ENCODE results near the gene TUBB2B. TPM values are rescaled to one million over a fixed set of nuclear protein-coding genes. Genes with fewer than 3 reads are reported as not detected.
A peak's percentile ranks its signal among the peaks of the same experiment; 100 is the strongest.
"Not testable (repeated sequence)": the region's sequence is repeated elsewhere in the genome, so short reads cannot be mapped to it uniquely, and the experiment has no call there.

The TUBB2B gene
- total RNA-seq, 1 experiment from 2014 or later: 26.7 TPM

DNA sequence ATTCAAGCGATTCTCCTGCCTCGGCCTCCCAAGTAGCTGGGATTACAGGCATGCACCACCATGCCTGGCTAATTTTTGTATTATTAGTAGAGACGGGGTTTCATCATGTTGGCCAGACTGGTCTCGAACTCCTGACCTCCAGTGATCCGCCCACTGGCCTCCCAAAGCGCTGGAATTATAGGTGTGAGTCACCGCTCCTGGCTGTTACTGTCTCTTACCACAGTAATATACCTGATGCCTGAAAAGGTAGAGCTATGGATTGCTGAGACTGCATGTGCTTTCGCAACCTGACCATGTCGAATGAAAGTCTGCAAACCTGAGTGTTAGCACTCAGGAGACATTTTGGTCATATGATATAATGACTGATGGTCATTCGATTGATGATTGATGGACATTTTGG is 38.3 kb downstream of the TUBB2B start:
- DNase-seq (ENCODE audit: low read depth): not testable (repeated sequence)

DNA sequence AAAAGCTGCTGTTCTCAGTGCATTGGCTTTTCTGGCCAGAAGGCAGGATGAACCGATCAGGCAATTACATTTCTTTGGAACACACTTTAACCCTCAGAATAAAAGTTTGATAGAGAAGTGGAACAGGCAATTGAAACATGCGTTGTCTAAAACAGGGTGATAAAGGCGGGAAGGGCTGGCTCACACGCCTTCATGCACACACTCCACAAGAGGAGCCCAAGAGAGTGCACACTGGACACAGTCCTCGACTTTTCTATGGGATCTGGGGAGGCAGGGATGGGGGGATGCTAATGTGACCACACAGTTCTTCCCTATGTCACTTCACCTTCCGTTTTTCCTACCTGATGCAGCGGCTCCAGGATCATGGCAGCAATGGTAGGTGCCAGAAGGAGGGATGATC is 39.2 kb downstream of the TUBB2B start:
- no peak for DNase-seq (ENCODE audit: low read depth)

DNA sequence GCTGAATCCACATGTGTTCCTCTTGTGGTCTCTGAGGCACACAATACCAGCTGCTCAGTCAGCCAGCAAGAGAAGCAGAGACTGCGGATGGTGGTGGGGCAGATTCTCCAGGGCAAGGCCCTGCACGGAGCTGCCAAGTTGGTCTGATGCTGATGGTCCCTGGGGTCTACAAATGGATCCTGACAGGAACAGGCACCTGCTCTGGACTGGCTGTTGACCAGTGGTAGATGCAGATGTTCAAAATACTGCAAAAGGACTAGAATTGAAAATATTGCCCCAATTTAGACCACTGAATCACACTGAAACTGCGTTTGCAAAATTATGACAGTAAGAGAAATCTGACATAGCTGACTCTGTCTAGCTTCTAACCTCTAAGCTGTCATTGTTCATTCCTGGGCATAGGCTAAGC is 40.5 kb downstream of the TUBB2B start:
- no peak for DNase-seq (ENCODE audit: low read depth)

DNA sequence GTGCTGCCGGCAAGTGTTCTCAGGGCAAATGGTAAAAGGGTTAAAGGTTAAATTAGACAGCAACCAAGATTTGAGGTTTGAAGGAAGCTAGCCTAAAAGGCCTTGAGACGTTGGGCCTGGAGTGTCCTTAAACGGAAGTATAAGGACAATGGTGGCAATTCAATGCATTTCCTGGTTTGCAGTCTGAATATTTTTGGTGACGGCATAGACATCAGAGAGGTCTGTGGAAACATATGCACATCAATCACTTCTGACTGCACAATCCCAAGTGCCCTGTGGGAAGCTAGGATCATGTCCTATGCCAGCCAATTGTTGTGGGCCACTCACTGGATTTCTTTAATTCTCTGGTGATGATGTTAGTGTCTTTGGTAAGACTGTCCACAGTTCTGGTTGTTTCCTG is 44.4 kb downstream of the TUBB2B start:
- no peak for DNase-seq (ENCODE audit: low read depth)

DNA sequence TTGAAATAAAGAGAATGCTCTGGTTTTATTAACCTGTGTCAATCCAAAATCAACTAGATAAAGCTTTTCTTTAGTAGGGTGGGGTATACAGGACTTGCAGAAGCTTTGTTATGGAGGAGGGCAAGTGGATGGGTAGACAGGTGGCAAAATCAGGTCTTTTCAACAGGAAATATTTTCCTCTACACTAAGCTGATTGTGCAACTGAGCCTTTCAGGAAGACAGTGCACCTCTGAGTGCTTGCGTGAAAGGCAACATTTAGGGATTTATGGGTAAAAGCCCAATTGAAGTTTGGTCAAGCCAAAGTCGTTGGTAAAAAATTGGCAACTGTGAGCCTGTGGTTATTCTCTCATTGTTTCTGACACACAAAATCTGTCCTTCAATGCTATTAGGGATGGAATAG is 46.3 kb downstream of the TUBB2B start:
- DNase-seq (ENCODE audit: low read depth): no peak

DNA sequence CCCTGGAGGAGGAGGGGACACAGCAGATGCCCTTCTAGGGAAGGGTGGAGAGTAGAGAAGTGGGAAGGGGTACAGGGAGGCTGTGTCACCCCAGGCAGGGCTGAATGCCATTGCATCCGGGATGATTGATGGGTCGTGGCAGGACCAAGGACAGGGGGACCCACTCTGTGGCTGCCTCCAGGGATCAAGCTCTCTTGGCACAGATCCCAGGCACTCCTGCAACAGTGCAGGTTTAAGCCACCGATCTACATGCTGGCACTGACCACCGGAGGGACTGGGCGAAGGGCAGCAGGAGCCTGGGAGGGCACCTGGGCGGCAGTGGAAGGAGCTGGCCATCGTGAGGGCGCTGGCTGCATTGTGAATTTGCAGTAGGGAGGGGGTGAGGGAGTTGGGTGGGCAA is 47.5 kb downstream of the TUBB2B start:
- DNase-seq (ENCODE audit: low read depth): not testable (repeated sequence)

DNA sequence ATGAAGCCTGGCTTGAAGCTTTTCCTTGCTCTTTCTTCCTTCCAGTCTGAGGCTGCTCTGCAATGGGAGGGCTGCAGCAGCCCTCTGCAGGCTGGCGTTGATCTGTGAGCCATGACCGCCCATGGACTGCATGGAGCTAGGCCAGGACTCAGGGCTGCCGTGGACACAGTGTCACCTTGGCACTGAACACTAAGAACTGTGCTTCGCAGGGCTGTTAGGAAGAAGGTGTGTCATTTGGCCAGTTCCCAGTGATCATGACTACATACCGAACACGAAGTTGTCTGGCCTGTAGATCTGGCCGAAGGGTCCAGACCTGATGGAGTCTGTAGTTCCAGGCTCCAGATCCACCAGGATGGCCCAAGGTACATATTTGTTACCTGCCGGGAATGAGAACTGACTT is 48.8 kb downstream of the TUBB2B start:
- not testable (repeated sequence) for DNase-seq (ENCODE audit: low read depth)

DNA sequence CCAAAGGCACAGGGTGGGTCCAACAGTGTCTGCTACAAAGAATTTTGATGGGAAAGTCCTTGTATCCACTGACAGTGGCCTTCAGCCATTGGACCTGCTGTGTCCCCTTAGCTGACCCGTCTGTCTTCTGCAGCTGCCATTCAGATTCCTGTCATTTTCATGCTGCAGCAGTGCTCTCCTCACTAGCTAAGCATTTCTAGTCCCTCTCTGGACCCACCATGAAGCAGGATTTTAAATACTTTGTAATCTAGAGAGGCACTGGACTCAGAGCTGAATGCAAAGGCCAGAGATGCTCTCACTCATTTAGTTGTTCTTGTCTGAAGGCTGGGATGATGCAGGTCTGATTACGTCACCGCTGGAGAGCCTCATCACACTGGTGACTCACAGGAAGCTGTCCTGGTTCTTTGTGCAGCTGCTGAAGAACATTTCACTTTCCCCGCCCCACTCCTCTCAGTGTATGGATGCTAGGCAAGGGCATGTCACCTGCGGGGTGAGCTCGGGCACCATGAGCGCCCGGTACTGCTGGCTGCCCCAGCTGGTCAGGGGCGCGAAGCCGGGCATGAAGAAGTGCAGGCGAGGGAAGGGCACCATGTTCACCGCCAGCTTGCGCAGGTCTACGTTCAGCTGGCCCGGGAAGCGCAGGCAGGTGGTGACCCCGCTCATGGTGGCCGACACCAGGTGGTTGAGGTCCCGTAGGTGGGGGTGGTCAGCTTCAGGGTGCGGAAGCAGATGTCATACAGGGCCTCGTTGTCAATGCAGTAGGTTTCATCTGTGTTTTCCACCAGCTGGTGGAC is 50.7 kb downstream of the TUBB2B start:
- peak; percentile 87 for DNase-seq (ENCODE audit: low read depth)

DNA sequence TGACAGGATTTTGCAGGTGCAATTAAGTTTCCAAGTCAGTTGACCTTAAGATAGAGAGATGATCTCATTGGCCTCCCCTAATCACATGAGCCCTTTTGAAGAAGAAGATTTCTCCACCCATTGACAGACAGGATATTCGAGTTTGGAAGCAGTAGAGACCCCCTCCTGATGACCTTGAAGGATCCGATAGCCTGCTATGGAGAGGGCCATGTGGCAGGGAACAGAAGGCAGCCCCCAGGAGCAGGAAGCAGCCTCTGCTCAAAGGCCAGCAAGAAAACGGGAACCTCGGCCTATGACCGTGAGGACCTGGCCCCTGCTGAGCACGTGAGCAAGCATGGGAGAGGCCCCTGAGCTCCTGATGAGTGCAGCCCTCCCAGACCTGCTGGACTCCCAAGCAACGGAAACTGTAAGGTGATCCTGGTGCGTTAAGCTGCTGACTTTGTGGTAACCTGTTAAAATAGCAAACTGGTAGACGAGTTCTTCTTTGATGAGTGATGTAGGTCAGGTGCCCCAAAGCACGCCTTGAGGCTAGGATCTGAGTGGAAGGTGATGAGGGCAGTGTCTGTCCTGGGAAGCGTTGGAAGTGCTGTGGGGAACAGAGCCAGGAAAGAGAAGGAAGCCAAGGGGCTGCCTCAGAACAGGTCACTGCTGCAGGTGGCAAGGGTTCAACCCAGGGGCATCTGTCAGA is 51.6 kb downstream of the TUBB2B start:
- DNase-seq (ENCODE audit: low read depth): no peak

Other genes with a start within 250 kb of the TUBB2B start
- gene NQO2, start 227.8 kb downstream of the TUBB2B start, total RNA-seq (2014; rRNA removed; shearing (Covaris generic)): 42.3 and 52.9 TPM in 2 replicates
- gene RIPK1, start 159.2 kb downstream of the TUBB2B start, total RNA-seq (2014; rRNA removed; shearing (Covaris generic)): 13.2 and 14.5 TPM in 2 replicates
- 22.9 and 24.8 TPM in 2 replicates for gene BPHL, start 108.9 kb downstream of the TUBB2B start, total RNA-seq (2014; rRNA removed; shearing (Covaris generic))
- gene TUBB2A, start 70.1 kb downstream of the TUBB2B start, total RNA-seq (2014; rRNA removed; shearing (Covaris generic)): 265 and 319 TPM in 2 replicates
- 26.8 and 35.2 TPM in 2 replicates for gene PSMG4, start 31.3 kb upstream of the TUBB2B start, total RNA-seq (2014; rRNA removed; shearing (Covaris generic))
- gene SLC22A23, start 229.4 kb upstream of the TUBB2B start, total RNA-seq (2014; rRNA removed; shearing (Covaris generic)): 0.29 and 0.72 TPM in 2 replicates

Measured in RPMI7951 (cell line).